Large intestine (tissue), 3 donors: Measurements from ENCODE around the gene NUDT1. TPM values are rescaled to one million over a fixed set of nuclear protein-coding genes. Genes with fewer than 3 reads are reported as not detected.

ENCODE experiments used
- DNase-seq, 2 donors: peaks; one replicate each; pipeline versions ENCODE4 v3.0.0 to v3.0.0-alpha.2; 2013
- H3K27ac ChIP-seq: one replicate; pipeline ENCODE4 v1.5.1; 2013; ENCODE audit warnings: low read length
- H3K27me3 ChIP-seq: 2 replicates; pipeline ENCODE4 v1.6.1; 2013; ENCODE audit warnings: low read length; ENCODE audit not compliant: control insufficient read depth, insufficient read depth
- H3K36me3 ChIP-seq: 2 replicates; pipeline ENCODE4 v1.6.1; 2013; ENCODE audit warnings: low read length; ENCODE audit not compliant: control insufficient read depth, insufficient read depth
- H3K4me1 ChIP-seq: one replicate; pipeline ENCODE4 v1.6.1; 2013; ENCODE audit warnings: low read length; ENCODE audit not compliant: control insufficient read depth, insufficient read depth
- H3K4me3 ChIP-seq: one replicate; pipeline ENCODE4 v1.5.1; 2013; ENCODE audit warnings: low read length
- H3K9me3 ChIP-seq: one replicate; pipeline ENCODE4 v1.6.1; 2013; ENCODE audit warnings: mild to moderate bottlenecking, low read depth, low read length, moderate library complexity; ENCODE audit not compliant: control insufficient read depth
- WGBS: methylation state at CpG from one replicate; pipeline ENCODE4 v1.1.5; 2013; ENCODE audit warnings: low lambda C conversion rate; ENCODE audit not compliant: insufficient coverage; 5-methylcytosine and 5-hydroxymethylcytosine counted together
- polyA plus RNA-seq: library from polyadenylated mRNA; unstranded; fragments of 120-200 nt; gene quantifications from one replicate; pipeline ENCODE4 v1.2.1, GENCODE V29; 2013

NUDT1 gene
- polyA plus RNA-seq, 1 donor, result 25.6 TPM

DNA sequence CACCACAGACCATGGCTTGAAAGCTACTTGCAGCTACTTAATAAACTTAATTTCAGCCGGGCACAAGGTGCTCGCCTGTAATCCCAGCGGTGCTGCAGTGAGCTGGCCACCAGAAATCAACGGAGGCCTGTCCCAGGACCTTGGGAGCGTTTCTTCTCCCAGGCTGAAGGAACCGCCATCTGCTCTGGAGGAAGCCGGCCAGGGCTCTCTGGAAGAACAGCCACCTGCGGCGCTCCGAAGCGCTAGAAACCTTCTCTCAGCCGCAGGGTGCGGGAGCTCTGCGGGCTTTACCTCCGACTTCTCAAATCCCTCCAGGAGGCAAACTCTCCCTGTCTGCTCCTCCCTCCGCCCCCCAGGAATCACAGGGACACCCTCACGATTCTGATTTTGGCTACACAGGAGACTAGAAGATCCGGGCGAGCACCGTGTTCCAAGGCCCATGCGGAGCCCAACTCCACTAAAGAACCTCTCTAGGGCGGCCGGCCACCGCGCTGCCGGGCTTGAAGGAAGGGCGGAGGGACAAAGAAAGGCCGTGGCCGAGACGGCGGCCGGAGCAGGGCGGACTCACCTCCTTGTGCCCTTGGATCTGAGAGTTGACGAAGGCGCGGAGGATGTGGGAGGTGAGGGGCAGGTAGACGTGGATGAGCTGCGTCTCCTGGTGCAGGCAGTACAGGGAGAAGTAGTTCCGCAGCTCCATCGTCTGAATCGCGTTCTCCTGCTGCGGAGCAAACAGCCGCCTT, 14.4 kb downstream of the NUDT1 start:
- Histone ChIP-seq H3K4me3 (no peak overlapping the region), H3K27me3 (no peaks in the 10 kb centered on the region), H3K9me3 (no peaks in the 10 kb centered on the region), H3K36me3 (peaks cover 67% of the 10 kb centered on the region), H3K4me1 (no peaks in the 10 kb centered on the region), H3K27ac (no peak overlapping the region)
- DNase-seq, result no peak
- WGBS, result 80% methylated on average over 1 of the region's 44 CpGs

DNA sequence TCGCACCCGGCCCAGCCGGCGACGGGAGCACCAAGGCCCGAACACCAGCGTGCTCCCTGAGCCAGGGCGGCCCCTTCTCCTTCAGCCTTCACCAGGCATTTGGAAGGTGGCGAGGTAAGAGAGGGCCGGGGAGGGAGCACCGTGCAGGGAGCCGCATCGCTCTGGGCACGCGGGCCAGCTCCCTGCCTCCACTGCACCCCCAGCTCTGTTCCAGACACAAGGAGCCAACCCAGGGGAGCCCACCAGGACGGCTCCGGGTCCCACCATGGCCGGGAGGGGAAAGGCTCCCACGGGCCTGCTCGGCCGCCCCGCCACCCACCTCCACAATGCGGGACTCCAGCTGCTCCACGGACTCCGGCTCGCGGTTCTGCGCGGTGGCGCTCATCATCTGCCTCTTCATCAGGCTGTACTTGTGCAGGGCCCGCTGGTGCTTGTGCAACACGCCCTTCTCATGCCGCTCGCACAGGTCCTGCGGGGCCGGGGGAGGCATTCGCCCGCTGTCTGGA, 15.1 kb downstream of the NUDT1 start:
- DNase-seq, result no peak
- H3K4me3 ChIP-seq, result no peak overlapping the region
- no CpG with 5 or more reads among the region's 38 CpGs for WGBS
- no peak overlapping the region for H3K27ac ChIP-seq
- peaks cover 71% of the 10 kb centered on the region for H3K36me3 ChIP-seq
- no peaks in the 10 kb centered on the region for H3K9me3 ChIP-seq
- H3K27me3 ChIP-seq, result no peaks in the 10 kb centered on the region
- no peaks in the 10 kb centered on the region for H3K4me1 ChIP-seq

DNA sequence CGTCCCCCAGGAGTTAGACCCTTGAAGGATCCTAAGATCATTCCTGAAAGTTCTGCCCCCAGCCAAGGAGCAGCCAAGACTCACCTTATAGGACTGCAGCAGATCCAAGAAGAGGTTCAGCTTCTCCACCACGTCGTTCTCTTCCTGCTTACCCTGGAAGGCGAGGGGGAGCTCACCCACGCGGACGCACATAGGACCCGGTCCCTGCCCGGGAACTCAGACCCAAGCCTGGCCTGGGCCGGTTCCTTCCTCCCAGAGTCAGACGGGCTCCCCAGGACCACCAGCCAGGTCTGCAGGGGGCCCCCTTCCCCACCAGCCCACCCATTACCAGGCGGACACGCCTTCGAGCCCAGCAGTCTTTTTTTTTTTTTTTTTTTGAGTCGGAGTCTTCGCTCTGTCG, 15.6 kb downstream of the NUDT1 start:
- Histone ChIP-seq H3K4me1 (no peaks in the 10 kb centered on the region), H3K9me3 (no peaks in the 10 kb centered on the region), H3K27me3 (no peaks in the 10 kb centered on the region), H3K4me3 (no peak overlapping the region), H3K36me3 (peaks cover 76% of the 10 kb centered on the region), H3K27ac (no peak overlapping the region)
- DNase-seq, result no peak
- WGBS, result no CpG with 5 or more reads among the region's 17 CpGs

DNA sequence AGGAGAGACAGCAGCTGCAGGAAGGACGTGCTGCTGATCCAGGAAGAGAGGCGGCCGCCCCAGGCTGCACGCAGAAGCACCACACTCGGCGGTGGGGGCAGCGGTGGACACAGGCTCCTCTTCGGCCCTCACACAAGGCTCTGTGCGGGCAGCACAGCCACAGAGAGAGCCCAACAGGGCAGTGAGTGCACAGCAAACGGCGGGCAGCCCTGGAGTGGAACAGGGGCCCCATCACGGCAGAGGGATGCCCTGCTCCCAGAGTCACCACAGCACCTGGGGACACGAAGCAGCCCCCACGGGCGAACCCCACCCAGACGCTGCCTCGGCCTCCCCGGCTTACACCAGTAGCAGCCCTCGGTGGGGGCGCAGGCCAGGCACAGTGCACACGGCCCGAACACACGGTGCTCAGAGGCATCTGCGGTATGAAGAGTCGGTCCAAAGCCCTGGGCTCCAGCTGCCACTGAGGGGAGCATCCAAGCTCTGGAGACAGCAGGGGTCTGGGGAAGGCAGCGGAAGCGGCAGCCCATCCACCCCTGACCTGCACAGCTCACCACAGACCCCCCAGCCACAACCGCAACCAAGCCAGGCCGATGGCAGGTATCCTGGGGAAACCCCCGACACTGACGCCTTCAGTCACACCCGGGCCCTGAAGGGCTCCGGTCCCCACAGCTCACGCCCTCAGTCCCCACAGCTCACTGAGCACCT, 16.8 kb downstream of the NUDT1 start:
- no peaks in the 10 kb centered on the region for H3K27me3 ChIP-seq
- peaks cover 76% of the 10 kb centered on the region for H3K36me3 ChIP-seq

DNA sequence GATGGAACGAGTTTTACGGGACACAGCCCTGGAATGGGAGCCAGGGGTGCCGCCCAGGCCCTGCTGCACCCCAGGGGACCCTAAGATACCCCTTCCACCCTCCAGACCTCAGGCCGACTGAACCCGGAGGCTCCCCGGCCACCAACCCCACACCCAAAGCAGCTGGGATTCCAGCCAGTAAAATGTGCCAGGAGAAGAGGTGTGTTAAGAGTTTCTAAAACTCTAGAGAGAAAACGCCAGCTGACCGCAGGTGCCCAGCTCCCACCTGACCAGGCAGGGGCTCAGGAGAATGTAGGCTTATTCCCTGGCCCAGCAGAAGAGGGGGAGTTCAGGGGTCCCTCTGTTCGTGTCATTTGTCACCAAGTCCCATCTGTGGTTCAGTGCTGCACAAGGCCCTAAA, 17.5 kb downstream of the NUDT1 start:
- WGBS, result no CpG with 5 or more reads among the region's 9 CpGs
- no peak overlapping the region for H3K27ac ChIP-seq
- no peaks in the 10 kb centered on the region for H3K4me1 ChIP-seq
- H3K9me3 ChIP-seq, result no peaks in the 10 kb centered on the region
- H3K36me3 ChIP-seq, result peaks cover 76% of the 10 kb centered on the region
- H3K4me3 ChIP-seq, result no peak overlapping the region
- no peaks in the 10 kb centered on the region for H3K27me3 ChIP-seq
- no peak for DNase-seq

More for the DNA sequence above, 16.8 kb downstream of the NUDT1 start:
- no peak for DNase-seq
- Histone ChIP-seq H3K9me3 (no peaks in the 10 kb centered on the region), H3K4me3 (no peak overlapping the region), H3K27ac (no peak overlapping the region), H3K4me1 (no peaks in the 10 kb centered on the region)
- WGBS, result no CpG with 5 or more reads among the region's 34 CpGs

DNA sequence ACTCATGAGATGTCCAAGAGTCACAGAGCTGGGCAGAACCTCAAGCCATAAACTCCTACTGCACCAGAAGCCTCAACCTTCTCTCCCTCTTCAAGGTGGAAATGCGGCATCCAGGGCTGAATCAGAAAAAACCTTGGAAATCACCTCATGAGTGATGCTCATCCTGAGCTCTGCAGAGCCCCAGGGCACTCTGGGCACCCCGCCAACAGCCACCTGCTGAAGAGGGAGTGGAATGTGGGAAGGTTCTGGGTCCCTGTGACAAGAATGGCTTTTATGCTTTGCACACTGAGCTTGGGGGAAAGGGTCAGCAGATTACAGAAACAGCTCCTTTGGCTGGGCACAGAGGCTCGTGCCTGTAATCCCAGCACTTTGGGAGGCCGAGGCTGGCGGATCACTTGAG, 18.8 kb downstream of the NUDT1 start:
- Histone ChIP-seq H3K36me3 (peaks cover 70% of the 10 kb centered on the region), H3K9me3 (no peaks in the 10 kb centered on the region), H3K4me1 (no peaks in the 10 kb centered on the region), H3K27ac (no peak overlapping the region), H3K4me3 (no peak overlapping the region), H3K27me3 (no peaks in the 10 kb centered on the region)
- no CpG with 5 or more reads among the region's 5 CpGs for WGBS
- DNase-seq, result peak in 1 of 2 donors; percentile 55

DNA sequence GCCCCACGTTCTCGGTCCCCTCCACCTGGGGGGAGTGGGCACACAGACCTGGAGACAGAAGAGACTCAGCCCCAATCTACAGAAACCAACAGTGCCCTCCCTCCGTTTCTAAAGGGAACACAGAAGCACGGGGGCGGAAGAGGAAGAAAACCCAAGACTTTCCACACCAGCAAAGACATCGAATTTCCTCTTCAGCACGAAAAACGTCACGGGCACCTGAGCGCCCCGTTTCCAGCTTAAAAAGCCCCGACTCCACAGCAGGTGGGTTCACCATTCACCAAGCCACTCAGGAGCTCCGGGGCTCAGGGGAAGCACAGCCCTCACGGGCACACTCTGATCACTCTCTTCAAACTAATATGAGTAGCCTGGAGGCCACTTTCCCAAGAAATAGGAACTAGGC, 19.6 kb downstream of the NUDT1 start:
- Histone ChIP-seq H3K9me3 (no peaks in the 10 kb centered on the region), H3K27me3 (no peaks in the 10 kb centered on the region), H3K4me3 (no peak overlapping the region), H3K36me3 (peaks cover 64% of the 10 kb centered on the region), H3K27ac (no peak overlapping the region), H3K4me1 (no peaks in the 10 kb centered on the region)
- WGBS, result no CpG with 5 or more reads among the region's 14 CpGs
- no peak for DNase-seq

DNA sequence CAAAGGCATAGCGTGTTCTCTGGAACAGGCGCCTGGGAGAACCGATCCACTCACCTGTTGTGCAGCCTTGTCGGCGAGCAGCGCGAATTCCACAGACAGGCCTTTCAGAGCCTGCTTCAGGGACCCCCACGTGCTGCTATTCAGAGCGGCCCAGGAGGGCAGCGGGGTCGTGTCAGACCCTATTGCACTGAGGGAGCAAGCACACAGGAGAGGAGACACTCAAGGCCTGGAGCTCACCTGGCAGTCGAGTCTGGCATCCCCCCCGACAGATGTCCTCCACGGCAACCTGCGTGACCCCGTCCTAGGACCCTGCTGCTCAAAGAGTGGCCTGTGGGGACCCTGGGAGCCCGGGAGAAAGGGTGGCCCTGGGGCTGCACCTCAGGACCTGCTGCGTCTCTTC, 21.1 kb downstream of the NUDT1 start:
- H3K9me3 ChIP-seq, result no peaks in the 10 kb centered on the region
- no peak for DNase-seq
- H3K4me1 ChIP-seq, result no peaks in the 10 kb centered on the region
- H3K27ac ChIP-seq, result no peak overlapping the region
- no peak overlapping the region for H3K4me3 ChIP-seq
- WGBS, result no CpG with 5 or more reads among the region's 18 CpGs
- peaks cover 57% of the 10 kb centered on the region for H3K36me3 ChIP-seq
- H3K27me3 ChIP-seq, result no peaks in the 10 kb centered on the region

DNA sequence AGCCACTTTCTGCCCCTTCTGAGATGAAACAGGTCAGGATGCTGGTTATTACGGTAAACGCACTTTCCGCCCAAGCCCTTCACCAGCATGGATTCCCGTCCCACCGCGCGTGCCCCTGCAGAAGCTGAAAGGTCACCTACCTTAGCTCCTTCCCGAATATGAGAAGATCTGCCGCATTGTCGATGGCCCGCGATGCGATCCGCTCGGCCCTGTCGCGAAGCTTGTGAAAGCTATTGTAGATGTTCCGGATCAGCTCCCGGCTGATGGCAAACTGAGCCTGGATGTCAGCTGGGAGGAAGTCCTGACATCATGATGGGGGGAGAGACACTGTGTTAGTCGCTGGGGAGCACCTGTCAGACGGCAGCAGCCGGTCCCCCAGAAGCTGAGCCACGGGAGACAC, 22.1 kb downstream of the NUDT1 start:
- whole genome bisulfite sequencing, result no CpG with 5 or more reads among the region's 23 CpGs
- no peak for DNase-seq
- Histone ChIP-seq H3K27ac (no peak overlapping the region), H3K9me3 (no peaks in the 10 kb centered on the region), H3K36me3 (peaks cover 49% of the 10 kb centered on the region), H3K4me1 (no peaks in the 10 kb centered on the region), H3K4me3 (no peak overlapping the region), H3K27me3 (no peaks in the 10 kb centered on the region)

DNA sequence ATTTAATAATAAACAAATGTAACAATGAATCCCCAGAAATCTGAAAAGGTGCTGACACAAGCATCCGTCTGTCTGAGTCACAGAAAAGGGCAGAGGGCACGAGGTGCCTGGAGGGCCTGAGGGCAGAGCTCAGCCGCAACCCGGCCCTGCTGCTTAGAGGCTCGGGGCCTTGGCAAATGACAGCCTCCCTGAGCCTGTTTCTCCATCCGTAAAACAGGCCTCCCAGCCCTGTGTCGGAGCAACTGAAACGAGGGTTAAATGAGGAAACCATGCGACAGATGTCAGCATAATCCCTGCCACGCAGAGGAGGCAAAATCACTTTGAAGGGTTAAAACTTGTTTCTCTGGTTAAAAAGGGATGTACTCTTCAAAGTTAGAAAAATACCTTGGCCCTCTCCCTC, 24.9 kb downstream of the NUDT1 start:
- no peaks in the 10 kb centered on the region for H3K27me3 ChIP-seq
- no peak overlapping the region for H3K27ac ChIP-seq
- DNase-seq, result no peak
- peaks cover 17% of the 10 kb centered on the region for H3K4me1 ChIP-seq
- no peaks in the 10 kb centered on the region for H3K9me3 ChIP-seq
- WGBS, result no CpG with 5 or more reads among the region's 10 CpGs
- peaks cover 51% of the 10 kb centered on the region for H3K36me3 ChIP-seq
- no peak overlapping the region for H3K4me3 ChIP-seq
